Muscle of arm (tissue), 12 donors: ENCODE measurements around the gene ADM5. TPM values are rescaled to one million over a fixed set of nuclear protein-coding genes. Genes with fewer than 3 reads are reported as not detected.

Experiments used
- DNase-seq: peaks from one replicate; pipeline ENCODE4 v3.0.0-alpha.2; 2013
- polyA plus RNA-seq, 12 donors: library from polyadenylated mRNA; unstranded; fragments of 120-200 nt; gene quantifications; one replicate each; pipeline ENCODE4 v1.2.1, GENCODE V29; 2013; ENCODE audit not compliant: insufficient read length in 12 of 12

The ADM5 gene
- polyA plus RNA-seq, 12 donors, result 0.78 to 1.5 (median 1.1) TPM; not detected in 2

DNA sequence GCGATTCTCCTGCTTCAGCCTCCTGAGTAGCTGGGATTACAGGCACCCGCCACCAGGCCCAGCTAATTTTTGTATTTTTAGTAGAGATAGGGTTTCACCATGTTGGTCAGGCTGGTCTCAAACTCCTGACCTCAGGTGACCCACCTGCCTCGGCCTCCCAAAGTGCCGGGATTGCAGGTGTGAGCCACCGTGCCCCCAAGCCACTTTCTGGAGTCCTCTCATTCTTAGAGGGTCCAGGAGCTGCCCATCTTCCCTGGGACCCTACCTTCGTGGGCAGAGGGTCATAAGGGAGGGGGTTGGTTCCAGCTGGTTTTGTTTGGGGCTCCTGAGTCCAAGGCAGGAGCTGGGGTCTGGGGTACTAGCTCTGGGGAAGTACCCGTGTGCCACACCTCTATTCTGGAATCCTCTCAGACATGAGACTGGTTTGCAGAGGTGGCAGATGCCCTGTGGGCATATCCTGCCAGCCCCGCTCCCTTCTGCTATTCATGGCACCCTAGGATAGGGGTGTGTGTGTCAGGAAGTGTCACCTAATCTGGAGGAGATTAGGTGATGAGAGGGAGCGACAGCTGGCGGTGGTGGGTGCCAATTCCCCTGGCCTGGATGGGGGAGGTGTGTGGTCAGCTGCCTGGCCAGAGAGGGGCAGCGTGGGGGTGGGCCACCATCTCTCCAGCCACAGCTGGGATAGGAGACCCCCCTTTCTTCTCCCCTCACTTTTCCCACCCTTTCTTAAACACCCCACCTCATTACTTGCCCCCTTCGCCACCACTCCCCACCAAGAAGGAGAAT, 10.2 kb upstream of the ADM5 start:
- no peak for DNase-seq

DNA sequence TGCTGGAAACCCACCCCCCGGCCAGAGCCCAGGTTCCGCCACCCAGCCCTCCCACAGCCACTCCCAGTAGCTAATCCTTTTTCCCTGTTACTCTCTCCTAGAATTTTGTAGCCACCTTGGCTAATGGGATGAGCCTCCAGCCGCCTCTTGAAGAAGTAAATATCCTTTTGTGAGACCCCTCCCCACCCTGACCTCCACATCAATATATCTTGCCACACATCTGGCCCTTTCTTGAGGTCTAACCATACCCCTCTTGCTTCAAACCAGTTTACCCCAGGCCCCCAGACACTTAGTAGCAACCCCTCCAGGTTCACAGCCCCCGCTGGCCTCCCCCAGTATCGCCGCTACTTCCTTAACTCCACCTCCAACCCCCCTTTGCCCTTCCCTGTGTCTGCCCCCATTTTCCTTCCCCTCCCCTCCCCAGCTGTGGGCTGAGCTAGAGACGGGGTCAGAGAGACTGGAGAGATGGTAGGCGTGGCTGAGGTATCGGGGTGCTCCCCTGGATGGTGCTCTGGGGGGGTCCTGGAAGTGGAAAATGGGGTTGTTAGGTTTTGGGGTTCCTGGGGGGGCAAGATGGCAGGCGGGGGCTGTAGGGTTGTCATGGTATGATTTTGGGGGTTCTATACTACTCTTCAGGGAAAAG, 9.5 kb upstream of the ADM5 start:
- DNase-seq, result no peak

DNA sequence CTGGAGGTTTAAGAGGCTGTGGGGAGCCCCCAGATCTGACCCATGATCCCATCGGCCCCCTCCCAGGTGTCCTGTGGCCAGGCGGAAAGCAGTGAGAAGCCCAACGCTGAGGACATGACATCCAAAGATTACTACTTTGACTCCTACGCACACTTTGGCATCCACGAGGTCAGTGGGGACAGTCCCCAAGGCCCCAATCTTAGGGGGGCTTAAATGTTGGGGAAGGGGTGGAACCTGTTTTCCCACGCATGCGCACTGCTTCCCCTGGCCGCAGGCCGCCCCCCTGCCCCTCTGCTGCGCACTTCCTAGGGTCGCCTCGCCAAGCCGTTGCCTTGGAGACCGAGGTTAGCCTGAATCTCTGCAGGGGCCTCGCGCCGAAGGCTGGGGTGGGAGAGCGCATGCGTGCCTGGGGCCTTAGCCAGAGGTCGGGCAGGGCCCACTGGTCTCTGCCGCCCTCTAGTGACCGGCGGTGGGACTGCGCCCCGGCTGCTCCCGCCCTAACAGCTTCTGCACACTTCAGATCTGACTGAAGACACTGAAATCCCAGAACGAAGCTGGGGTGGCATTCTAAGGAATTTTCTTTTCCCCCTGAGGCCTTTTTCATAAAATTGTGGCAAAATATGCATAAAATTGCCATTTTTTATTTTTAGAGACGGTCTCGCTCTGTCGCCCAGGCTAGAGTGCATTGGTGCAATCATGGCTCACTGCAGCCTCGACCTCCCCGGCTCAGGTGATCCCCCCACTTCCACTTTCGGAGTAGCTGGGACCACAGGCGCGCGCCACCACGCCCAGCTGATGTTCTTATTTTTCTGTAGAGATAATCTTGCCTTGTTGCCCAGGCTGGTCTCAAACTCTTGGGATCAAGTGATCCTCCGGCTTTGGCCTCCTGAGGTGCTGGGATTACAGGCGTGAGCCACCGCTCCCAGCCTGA, 8.7 kb upstream of the ADM5 start:
- peak; percentile 96 for DNase-seq

DNA sequence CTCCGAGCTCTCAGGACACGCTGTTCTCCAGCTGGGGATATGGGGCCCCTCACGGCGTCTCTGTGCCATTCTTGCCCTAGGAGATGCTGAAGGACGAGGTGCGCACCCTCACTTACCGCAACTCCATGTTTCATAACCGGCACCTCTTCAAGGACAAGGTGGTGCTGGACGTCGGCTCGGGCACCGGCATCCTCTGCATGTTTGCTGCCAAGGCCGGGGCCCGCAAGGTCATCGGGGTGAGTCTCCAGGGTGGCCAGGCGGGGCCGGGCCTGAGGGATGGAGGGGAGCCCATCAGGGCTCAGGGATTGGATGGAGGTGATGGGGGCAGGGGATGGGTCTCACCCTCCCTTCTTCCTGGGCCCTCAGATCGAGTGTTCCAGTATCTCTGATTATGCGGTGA, 7.6 kb upstream of the ADM5 start:
- no peak for DNase-seq

DNA sequence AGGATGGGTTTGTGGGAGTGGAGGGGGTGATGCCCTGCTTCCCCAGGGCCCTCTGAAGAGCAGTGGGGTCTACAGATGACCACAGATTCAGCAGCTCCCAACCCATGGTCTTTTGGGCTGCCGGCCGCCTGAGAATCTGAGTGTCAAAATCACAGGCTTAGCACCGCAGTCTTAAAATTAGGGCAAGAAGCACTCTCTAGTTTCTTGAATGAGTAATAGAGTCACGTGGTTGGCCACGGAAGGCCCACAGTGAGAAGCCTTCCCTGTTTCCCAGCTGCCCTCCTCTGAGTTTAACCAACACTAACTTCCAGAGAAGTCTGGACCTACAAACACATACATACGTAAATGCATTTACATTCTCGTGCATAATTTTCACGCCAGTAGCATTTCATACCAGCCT, 7.1 kb upstream of the ADM5 start:
- no peak for DNase-seq

DNA sequence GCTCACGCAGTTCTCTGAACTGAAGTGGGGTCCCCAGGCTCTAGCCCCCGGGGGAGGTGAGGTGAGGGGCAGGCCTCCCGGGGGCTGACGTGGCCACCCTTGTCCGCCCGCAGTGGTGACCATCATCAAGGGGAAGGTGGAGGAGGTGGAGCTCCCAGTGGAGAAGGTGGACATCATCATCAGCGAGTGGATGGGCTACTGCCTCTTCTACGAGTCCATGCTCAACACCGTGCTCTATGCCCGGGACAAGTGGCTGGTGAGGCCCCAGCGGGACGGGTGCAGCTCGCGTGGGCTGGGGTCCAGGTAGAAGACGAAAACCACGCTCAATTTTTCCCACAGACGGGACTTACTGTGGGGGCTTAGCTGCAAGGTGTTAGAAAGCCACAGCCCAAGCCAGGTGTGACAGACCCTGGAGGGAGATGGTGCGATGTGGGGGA, 5.6 kb upstream of the ADM5 start:
- DNase-seq, result no peak

DNA sequence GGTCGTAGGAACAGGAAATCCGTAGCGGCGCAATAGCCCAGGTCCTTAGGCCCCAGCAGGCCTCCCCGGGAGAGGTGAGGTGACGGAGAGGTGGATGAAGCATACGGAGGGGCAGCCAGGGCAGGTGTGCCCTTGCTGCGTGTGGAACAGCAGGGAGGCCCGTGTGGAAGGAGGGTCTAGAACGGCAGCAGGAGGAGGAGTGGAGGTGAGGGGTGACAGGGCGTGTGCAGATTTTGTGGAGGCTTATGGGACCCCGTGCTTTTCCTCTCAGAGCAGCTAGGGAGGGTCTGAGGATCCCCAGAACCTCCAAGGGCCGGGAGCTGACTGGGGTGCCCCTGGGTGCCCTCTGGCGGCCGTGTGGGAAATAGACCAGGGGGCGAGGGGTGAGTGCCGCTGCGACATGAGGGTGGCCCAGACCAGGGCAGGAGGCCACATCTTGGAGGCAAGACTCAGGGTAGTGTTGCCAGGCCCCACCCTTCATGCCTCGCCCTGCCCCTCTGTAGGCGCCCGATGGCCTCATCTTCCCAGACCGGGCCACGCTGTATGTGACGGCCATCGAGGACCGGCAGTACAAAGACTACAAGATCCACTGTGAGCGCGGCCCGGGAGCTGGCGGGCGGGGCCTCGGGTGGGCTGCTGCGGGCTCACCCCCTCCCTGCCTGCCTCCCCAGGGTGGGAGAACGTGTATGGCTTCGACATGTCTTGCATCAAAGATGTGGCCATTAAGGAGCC, 5.0 kb upstream of the ADM5 start:
- DNase-seq, result no peak

DNA sequence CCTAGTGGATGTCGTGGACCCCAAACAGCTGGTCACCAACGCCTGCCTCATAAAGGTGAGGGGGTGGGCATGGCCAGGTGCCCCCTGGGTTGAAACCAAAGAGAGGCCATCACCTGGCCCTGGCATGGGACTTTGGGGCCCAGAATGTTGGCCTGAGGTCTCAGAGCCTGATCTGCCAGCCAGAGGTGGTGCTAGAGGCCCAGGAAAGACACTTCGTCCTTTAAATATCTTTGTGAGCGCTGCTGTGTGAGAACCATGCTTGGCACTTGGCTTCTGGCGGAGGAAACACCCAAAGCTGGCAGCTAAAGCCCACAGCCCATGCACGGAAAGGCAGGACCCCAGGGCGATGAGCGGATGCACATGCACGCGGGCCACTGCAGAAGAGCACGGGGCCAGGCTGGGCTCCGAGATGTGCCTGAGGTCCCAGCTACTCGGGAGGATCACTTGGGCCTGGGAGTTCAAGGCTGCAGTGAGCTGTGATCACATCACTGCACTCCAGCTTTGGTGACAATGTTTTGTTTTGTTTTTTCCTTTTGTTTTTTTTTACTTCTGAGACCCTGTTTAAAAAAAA, 4.3 kb upstream of the ADM5 start:
- no peak for DNase-seq

DNA sequence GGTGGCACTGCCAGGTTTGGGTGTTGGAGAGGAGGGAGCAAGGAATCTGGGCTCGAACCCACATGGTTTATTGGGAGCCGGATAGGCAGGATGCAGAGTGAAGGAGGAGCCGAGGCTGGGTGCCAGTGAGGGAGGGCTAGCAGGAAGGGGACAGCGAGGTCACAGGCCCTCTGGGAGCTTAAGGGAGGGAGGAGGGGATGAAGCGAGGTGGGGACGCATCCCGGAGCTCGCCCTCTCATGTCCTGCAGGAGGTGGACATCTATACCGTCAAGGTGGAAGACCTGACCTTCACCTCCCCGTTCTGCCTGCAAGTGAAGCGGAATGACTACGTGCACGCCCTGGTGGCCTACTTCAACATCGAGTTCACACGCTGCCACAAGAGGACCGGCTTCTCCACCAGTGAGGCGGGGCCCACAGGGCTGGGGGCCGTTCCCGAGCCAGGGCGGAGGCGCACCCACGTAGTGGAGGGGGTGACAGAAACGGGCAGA, 3.5 kb upstream of the ADM5 start:
- DNase-seq, result no peak

DNA sequence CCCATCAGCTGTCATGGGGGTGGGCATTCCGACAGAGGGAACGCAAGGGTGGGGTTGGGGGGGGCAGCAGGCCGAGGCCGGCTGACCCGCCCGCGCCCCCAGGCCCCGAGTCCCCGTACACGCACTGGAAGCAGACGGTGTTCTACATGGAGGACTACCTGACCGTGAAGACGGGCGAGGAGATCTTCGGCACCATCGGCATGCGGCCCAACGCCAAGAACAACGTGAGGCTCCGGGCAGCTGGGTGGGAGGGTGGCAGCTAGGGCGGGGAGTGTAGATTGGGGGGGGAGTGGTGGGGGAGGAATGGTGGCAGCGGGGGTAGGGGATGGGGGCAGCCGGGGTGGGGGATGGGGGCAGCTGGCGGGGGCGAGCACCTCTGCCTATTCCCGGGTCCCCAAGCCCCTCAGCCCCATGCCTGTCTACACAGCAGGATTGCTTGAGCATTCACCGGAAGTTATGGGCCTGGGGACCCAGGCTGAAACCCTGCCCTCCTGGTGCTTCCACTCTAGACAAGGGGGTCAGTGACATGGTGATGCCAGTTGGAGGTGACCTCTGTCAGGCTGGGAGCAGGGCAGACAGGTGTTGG, 2.8 kb upstream of the ADM5 start:
- no peak for DNase-seq

DNA sequence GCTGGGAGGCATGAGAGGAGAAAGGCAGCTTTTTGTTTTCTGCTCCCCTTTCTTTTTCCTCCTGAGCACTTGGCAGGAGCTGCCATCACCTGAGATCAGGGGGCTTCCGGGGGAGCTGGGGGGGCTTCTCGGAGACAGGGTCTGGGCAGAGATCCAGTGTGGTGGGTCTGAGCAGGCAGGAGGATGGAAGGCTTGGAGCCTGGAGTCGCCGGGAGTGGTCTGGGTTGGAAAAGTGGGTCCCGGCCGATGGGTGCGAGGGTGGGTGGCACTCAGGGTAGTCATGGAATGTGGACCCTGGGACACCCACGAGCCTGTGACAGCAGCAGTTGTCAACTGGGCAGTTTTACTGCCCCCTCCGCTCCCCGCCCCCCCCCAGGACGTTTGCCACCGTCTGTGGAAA, 2.2 kb upstream of the ADM5 start:
- no peak for DNase-seq

DNA sequence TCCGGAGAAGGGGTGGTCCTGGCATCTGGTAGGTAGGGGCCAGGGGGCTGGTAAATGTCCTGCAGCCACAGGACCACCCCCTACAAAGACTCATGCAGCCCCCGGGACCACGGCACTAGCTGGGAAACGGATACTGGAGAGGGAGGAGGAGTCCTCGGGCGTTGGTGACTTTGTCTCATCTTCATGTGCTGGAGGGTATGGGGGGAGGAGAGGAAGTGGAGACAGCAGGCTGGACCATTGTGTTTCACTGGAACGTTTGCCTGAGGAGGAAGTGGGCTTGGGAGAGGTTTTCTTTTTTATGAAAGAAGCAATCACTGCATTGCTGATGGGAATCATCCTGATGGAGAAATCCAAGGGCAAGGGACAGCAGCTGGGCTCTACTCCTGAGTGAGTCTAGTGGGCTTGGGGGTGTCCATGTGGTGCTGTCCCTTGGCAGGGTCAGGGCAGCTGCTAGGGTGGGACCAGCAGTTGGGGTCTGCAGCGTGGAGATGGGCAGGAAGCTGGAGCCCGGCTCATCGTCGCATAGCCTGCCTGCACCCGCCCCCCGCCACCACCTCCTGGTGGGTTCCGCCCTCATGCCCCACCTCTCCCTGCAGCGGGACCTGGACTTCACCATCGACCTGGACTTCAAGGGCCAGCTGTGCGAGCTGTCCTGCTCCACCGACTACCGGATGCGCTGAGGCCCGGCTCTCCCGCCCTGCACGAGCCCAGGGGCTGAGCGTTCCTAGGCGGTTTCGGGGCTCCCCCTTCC, 1.7 kb upstream of the ADM5 start:
- DNase-seq, result no peak

DNA sequence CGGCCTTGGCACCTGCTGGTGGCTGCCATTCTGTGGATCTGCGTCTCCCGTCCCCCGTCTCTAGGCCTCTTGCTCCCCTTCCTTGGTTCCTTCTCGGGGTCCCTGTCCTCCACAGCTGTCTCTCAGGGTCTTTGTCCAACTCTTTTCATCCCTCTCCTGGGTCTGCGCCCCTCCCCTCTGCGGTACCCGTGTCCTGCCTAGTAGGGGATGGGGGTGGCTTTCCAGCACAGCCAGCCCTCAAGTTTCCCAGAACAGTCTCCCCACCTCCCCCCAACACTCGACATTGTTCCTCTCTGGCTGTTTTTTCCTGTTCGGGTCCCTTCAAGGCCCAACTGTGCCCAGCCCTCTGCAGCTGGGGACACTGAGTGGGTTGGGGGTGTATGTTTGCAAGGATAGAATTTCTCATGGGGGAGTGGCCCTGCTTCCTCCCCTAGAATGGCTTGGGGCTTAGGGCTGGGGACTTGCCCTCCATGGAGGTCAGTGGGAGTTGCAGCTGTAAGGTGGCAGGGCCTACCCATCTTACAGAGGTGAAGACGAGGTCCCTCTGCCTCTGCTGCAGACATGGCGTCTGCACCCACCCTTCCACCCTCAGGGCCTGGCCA, 762 bp upstream of the ADM5 start:
- no peak for DNase-seq

DNA sequence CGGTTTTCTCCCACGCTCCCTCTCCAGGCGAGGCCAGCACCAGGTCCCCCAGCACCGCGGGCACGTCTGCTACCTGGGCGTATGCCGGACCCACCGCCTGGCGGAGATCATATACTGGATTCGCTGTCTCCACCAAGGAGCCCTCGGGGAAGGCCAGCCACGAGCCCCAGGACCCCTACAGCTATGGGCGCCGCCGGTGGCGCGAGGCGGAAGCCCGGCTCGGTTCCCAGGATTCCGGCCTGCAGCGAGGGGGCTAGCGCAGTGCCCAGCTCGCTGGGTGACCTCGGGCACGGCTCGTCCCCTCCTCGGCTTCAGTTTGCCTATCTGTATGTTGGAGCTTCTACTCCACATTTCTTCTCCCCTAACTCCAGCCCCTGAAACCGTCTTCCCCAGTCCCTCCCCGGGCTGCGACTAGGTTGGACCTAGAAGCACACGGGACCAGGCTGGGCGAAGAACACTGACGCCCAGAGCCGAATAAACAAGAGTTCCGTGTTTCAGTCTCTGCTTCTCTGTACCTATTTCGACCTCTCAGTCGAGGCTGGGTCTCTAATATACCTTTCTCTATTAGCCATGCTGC, 773 bp downstream of the ADM5 start:
- no peak for DNase-seq

DNA sequence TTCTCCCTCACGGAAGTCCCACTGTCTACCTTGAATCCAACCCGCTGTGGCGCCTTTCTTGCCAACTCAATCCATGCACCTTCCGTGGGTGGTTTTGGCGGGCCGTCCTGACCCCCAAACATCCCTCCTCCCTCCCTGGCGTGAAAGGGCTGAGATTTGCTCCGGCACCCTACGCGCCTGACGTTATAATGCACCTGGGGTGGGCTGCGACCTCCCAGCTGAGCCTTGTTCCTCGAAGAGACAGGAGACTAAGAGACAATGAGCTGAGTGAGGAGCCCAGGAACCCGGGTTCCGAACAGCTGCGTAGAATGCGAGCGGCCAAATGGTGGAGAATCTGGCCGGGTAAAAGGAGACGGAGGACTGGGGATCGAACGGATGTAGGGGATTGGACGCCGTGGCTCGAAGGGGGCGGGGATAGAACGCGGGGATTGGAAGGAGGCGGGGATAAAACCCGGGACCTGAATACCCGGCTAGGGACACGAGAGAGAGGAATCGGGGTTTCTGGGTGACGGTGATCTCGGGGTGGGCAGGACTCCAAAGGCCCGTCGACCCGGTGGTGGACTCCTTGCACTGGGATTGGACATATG, 1.4 kb downstream of the ADM5 start, which contains the start of gene CPT1C:
Gene CPT1C, plus strand, starts transcription at position 461 of the 587 bp plus-strand sequence. CDS start 1,137 bp downstream, outside the sequence.
- DNase-seq, result peak; percentile 76

DNA sequence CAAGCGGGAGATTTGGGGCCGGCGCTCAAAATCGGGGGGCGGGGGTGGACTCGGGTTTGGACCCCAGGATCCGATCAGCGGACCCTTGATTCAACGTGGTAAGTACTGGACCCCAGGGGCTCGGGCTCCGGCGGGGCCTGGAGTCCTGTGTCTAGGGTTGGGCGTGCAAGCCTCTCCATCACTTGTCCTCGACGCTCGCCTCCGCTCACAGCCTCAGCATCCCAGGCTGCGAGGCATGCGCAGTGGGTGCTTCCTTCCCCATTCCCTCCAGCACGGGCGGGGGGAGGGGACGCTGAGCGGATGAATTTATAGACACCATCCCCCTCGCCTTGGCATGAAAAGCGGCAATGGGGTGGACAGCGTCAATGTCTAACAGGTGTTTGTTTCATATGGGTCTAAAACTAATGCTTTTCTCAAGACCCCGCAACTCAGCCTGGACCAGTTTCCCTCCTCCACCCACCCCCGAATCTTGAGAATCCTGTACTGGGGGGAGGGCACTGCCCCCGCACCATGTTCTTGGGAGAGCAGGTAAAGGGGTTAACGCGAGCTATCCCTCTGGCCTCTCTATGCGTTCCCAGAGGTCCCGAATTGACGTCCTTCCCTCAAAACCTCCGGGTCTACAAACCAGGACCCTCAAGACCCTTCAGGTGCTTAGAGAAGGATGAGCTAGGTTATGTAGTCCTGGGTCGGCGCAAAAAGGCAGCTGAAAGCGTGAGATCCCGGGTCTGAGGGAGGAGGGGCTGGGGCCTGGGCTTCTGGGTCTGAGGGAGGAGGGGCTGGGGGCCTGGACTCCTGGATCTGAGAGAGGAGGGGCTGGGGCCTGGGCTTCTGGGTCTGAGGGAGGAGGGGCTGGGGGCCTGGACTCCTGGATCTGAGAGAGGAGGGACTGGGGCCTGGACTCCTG, 2.1 kb downstream of the ADM5 start:
- peak; percentile 77 for DNase-seq

DNA sequence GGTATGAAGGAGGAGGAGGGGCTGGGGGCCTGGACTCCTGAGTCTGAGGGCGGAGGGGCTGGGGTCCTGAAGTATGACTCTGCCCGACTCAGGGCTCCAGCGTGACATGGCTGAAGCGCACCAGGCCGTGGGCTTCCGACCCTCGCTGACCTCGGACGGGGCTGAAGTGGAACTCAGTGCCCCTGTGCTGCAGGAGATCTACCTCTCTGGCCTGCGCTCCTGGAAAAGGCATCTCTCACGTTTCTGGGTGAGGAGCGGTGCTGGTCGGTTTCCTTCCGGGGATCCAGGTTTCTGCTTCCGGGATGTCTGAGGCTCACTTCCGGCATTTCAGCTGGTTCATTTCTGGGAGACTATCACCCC, 2.7 kb downstream of the ADM5 start:
- DNase-seq, result no peak

DNA sequence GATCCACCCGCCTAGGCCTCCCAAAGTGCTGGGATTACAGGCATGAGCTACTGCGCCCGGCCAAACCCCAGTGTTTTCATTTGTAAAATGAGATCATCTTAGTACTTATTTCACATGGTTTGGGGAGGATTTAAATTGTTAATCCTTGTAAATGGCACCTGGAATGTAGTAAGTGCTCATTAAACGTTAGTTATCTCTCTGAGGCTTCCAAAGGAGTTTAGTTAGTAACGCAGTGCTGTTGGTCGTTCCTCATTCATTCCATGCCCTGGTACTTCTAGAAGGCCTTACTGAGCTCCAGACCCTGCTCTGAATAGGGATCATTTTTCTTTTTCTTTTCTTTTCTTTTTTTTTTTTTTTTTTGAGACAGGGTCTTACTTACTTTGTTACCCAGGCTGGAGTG, 6.7 kb downstream of the ADM5 start:
- no peak for DNase-seq
